SU-DHL-6 (cell line): ENCODE measurements around the gene SOHLH2.

ENCODE experiments used
- H2AFZ ChIP-seq: fragments of 200-600 bp; sonication (generic); 2 replicates; pipeline ENCODE4 v1.6.1; 2014; ENCODE audit warnings: low read depth, mild to moderate bottlenecking, moderate library complexity, mixed read lengths, antibody characterized with exemption, low read length; ENCODE audit not compliant: severe bottlenecking
- H3F3A ChIP-seq: fragments of 200-600 bp; shearing (Covaris generic); 2 replicates; pipeline ENCODE4 v1.6.0; 2016; ENCODE audit warnings: antibody characterized with exemption, mild to moderate bottlenecking; ENCODE audit not compliant: insufficient read depth
- H3K27ac ChIP-seq: fragments of 200-600 bp; sonication (generic); 2 replicates; pipeline ENCODE4 v1.5.1; 2016; ENCODE audit warnings: low read depth, mild to moderate bottlenecking, low read length, moderate library complexity, mixed read lengths
- H3K27me3 ChIP-seq: fragments of 200-600 bp; sonication (generic), shearing (Covaris generic); 2 replicates; pipeline ENCODE4 v1.6.0; 2014; ENCODE audit warnings: mild to moderate bottlenecking, low read length
- H3K36me3 ChIP-seq: fragments of 200-600 bp; sonication (generic); 2 replicates; pipeline ENCODE4 v1.6.1; 2014; ENCODE audit warnings: mild to moderate bottlenecking, low read length, mixed read lengths
- H3K4me2 ChIP-seq: fragments of 300-600, 200-600 bp; shearing (Covaris generic), sonication (generic); 2 replicates; pipeline ENCODE4 v1.6.0; 2014; ENCODE audit warnings: low read length, low read depth, mild to moderate bottlenecking; ENCODE audit not compliant: poor library complexity, severe bottlenecking
- H3K4me3 ChIP-seq: fragments of 200-600 bp; sonication (generic); 2 replicates; pipeline ENCODE4 v1.5.1; 2014; ENCODE audit warnings: antibody characterized with exemption, low read length, mild to moderate bottlenecking, mixed read lengths; ENCODE audit not compliant: insufficient read depth, poor library complexity, severe bottlenecking
- H3K79me2 ChIP-seq: fragments of 200-600 bp; sonication (generic); 2 replicates; pipeline ENCODE4 v1.6.1; 2014; ENCODE audit warnings: mild to moderate bottlenecking, low read length, moderate library complexity; ENCODE audit not compliant: insufficient read depth
- H3K9ac ChIP-seq: fragments of 200-600 bp; sonication (generic); 2 replicates; pipeline ENCODE4 v1.7.0; 2014; ENCODE audit warnings: mild to moderate bottlenecking, low read length
- H3K9me2 ChIP-seq: fragments of 200-600 bp; sonication (generic); replicated peaks from 2 replicates; pipeline ENCODE4 v1.6.1; 2014; ENCODE audit warnings: low read length; ENCODE audit not compliant: insufficient read depth
- H3K9me3 ChIP-seq: fragments of 200-600 bp; sonication (generic); 2 replicates; pipeline ENCODE4 v1.6.1; 2014; ENCODE audit warnings: low read length, mixed read lengths; ENCODE audit not compliant: insufficient read depth
- H4K20me1 ChIP-seq: fragments of 200-600 bp; sonication (generic); 2 replicates; pipeline ENCODE4 v1.6.1; 2014; ENCODE audit warnings: low read depth, mild to moderate bottlenecking, antibody characterized with exemption, low read length, moderate library complexity, mixed read lengths
- CTCF ChIP-seq: fragments of 200-600 bp; sonication (generic); IDR thresholded peaks from one replicate; pipeline ENCODE4 v1.5.1; 2017; ENCODE audit warnings: antibody characterized with exemption, mild to moderate bottlenecking, low read length, moderate library complexity; ENCODE audit not compliant: insufficient read depth, poor library complexity, severe bottlenecking
- EZH2phosphoT487 ChIP-seq: fragments of 200-600 bp; sonication (generic), shearing (Covaris generic); conservative IDR thresholded peaks from 2 replicates; pipeline ENCODE4 v1.6.1; 2018; ENCODE audit warnings: mild to moderate bottlenecking, antibody characterized with exemption, low read length, moderate library complexity, mixed read lengths

SOHLH2 gene

GRCh38 chr13:36157480-36157879 is 56.9 kb downstream of the SOHLH2 start:
- H3F3A ChIP-seq, result no peaks in the 10 kb centered on the region
- TF ChIP-seq CTCF (no peak), EZH2phosphoT487 (no peak)
- H3K36me3 ChIP-seq, result no peaks in the 10 kb centered on the region
- H3K27me3 ChIP-seq, result no peaks in the 10 kb centered on the region
- no peak overlapping the region for H3K27ac ChIP-seq
- H3K4me3 ChIP-seq, result no peak overlapping the region
- H3K4me2 ChIP-seq, result no peak overlapping the region
- no peaks in the 10 kb centered on the region for H4K20me1 ChIP-seq
- H3K9me2 ChIP-seq, result no peaks in the 10 kb centered on the region
- no peak overlapping the region for H3K9ac ChIP-seq
- no peaks in the 10 kb centered on the region for H3K9me3 ChIP-seq
- no peak overlapping the region for H2AFZ ChIP-seq
- no peaks in the 10 kb centered on the region for H3K79me2 ChIP-seq

GRCh38 chr13:36154567-36155291 is 59.6 kb downstream of the SOHLH2 start:
- no peak overlapping the region for H2AFZ ChIP-seq
- H3K27me3 ChIP-seq, result no peaks in the 10 kb centered on the region
- no peaks in the 10 kb centered on the region for H3K36me3 ChIP-seq
- no peaks in the 10 kb centered on the region for H3K9me2 ChIP-seq
- no peak overlapping the region for H3K4me2 ChIP-seq
- no peak overlapping the region for H3K27ac ChIP-seq
- H3K4me3 ChIP-seq, result no peak overlapping the region
- H3K9ac ChIP-seq, result no peak overlapping the region
- TF ChIP-seq EZH2phosphoT487 (no peak), CTCF (no peak)
- H4K20me1 ChIP-seq, result no peaks in the 10 kb centered on the region
- H3K79me2 ChIP-seq, result no peaks in the 10 kb centered on the region
- no peaks in the 10 kb centered on the region for H3F3A ChIP-seq
- no peaks in the 10 kb centered on the region for H3K9me3 ChIP-seq

DNA sequence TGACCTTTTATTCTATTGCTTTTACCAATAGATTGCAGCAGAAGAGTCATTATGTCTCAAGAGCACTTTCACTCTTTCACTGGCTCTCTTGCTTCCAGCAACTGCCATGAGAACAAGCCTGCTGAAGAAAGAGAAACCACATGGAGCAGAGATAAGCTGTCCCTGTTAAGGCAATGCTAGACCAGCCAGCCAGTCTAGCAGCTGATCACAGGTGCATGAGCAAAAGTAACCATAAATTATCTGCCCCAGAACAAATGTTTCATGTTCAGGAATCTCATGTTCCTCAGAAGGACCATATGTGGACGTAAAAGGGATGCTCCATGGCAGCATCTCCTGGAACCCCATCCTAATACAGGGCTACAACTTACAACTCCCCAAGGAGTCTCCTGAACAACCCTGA is 62.8 kb downstream of the SOHLH2 start:
- H3K9me2 ChIP-seq, result no peaks in the 10 kb centered on the region
- no peaks in the 10 kb centered on the region for H3F3A ChIP-seq
- H3K9me3 ChIP-seq, result no peaks in the 10 kb centered on the region
- no peak for TF ChIP-seq EZH2phosphoT487
- TF ChIP-seq CTCF, result no peak
- H3K27me3 ChIP-seq, result no peaks in the 10 kb centered on the region
- no peak overlapping the region for H3K4me2 ChIP-seq
- H3K9ac ChIP-seq, result no peak overlapping the region
- no peak overlapping the region for H2AFZ ChIP-seq
- H3K27ac ChIP-seq, result no peak overlapping the region
- no peaks in the 10 kb centered on the region for H3K79me2 ChIP-seq
- no peak overlapping the region for H3K4me3 ChIP-seq
- no peaks in the 10 kb centered on the region for H4K20me1 ChIP-seq
- no peaks in the 10 kb centered on the region for H3K36me3 ChIP-seq
